CD4-positive, alpha-beta T cell treated with Interleukin-17A for 1 hour (primary cell): ENCODE data around the gene TNFRSF13B.
"Not testable (repeated sequence)": the region's sequence is repeated elsewhere in the genome, so short reads cannot be mapped to it uniquely, and the experiment has no call there.

Source experiments
- DNase-seq: peaks from one replicate; pipeline ENCODE4 v3.0.0-alpha.2; 2020

Gene TNFRSF13B

GRCh38 chr17:16971458-16972338 lies at the start of gene TNFRSF13B:
TNFRSF13B (minus strand) TSS chr17:16972118; CDS start chr17:16972075, 43 bp downstream.
- no peak for DNase-seq

DNA sequence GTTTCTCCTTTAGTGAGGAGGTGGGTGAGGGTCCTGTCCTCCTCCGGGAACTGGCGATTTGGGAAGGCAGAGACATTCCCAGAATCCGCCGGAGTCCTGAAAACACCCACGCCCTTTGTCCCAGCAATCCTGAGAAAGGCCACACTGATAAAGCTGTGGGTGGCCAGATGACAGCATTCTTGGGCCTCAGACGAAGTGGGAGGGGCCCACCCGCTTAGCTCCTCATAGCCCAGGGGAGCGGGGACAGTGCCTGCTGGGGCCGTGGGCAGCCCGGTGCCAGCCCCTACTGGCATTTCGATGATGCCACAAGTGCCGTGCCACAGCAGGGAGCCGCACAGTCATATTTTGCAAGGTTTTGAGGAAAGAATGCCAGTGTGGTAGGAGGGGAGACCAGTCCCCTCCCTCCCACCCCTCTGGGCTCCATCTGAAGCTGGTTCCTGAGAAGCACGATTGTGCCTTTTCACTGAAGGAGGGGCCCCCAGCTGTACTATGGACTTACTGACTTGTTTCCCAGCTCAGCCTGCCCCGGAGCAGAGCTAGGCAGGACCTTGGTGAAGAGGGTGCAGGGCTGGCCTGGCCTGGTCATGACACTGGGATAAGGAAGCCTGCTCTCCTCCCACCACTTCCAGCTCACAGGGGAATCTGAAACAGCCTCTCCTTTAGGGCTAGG lies 49.4 kb upstream of the TNFRSF13B start:
- DNase-seq: no peak

DNA sequence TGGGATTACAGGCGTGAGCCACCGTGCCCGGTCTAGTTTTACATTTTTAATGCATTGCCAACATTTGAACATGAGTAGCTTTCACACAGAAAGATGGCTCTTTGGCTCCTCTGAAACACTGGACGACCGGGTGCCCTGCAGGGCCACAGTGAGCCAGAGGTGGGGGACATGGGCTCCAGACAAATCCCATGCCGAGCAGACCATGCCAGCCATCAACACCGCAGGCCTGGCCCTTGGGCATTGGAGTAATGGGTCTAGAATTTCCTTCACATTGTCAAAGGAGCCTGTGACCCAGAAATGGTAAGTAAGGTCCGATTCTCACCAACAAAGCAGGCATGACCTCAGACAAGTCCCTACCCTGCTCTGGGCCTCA lies 48.9 kb upstream of the TNFRSF13B start:
- no peak for DNase-seq

DNA sequence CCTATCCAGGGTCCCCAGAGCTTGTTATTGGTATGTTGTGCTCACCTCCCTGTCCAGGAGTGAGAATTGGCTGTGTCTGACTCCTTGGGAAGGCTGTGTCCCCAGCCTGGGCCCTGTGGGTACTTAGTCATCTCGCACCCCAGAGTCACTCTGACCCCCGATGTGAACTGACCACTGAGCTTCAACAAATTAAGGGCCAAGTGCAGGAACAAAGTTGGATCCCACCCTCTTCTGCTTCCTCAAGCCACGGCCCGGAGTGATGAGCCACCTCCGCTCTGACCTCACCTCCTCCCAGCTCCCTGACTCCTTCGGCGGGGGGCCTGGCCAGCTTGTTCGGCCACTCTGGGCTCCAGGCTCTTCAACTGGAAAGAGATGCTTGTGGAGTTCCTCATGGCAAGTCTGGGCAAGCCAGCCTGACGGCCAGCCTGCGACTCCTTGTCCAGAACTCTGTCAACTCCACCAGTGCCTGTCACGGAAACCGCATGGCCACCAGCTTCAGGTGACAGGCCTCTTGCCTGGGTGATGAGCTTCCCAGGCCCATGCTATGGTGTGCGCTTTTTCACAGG lies 48.1 kb upstream of the TNFRSF13B start:
- DNase-seq: no peak

GRCh38 chr17:17019430-17019762 lies 47.5 kb upstream of the TNFRSF13B start:
- DNase-seq: no peak

DNA sequence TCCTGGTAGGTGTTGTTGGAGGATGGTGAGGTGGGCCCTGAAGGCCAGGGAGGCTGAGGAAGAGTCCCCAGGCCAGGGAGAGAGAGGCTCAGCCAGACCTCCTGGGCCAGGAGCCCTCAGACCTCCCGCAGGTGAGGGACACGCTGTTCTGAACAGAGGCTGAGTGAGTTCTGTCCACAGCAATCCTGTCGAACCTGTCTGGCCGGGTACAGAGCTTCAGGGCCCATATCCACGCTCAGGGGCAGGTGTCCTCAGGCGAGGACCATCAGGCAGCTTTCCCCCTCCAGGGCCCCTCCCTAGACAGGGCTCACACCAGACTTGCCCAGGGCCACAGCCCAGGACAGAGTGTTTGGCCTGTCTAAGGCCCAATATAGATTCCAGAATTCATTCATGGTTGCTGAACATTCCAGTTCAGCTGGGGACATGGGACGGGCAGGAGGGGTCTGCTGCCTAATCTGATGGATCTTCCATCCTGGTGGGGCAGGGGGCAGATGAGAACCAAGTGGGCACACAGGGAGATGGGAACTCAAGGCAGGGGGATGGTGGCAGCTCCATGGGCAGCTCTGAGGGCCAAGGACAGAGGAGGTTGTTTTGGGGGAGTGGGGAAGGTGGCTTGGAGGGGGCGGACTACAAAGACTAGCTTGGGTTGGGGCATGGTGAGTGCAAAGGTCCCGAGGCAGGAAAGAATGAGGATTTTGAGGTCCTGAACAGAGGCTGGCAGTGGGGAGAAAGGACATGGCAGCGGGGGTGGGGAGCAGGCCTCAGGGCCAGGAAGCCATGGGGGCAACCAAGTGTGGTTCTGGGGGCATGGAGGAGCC lies 46.9 kb upstream of the TNFRSF13B start:
- DNase-seq: no peak

GRCh38 chr17:17018021-17018441 lies 46.1 kb upstream of the TNFRSF13B start:
- no peak for DNase-seq

GRCh38 chr17:17017343-17018014 lies 45.6 kb upstream of the TNFRSF13B start:
- no peak for DNase-seq

DNA sequence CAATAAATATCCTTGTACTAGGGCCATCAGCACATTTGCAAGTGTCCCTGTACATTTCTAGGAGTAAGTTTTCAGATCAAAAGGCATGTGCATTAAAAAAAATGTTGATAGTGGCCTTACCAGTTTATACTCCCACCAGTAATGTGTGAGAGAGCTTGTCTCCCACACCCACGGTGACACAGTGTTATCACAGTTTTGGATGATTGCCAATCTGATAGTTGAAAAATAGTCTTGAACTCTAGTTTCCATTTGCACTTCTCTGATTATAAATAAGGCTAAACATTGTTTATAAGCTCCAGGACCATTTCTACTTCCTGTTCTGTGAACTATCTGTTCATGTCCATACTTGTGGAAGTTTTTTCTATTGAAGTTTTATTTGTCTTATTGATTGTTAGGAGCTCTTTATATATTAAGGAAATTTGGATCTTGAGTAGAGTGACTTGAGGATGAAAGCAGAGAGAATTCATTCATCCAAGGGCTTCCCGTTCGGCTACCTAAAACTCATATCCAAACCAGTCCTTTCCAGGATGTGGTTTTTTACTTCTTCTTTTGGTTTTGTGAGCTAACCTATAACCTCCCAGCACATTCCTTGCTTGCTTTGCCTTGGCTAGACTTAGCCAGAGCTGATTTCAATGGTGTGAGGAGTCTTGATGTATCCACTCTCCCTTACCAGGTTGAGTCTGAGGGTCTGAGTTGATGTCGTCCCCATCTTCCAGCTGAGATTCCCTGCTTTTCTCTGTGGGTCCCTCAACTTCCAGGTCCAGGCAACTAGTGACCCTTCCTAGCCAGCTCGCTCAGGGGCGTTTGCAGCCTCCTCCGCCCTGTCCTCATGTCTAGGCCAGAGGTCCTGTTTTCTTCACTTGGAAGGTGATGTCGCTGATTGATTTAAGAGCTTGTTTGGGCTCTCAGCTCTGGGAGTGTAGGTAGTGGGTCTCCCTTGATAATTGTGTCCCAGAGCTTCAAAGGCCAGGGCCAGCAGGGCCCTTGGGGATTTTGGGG lies 44.6 kb upstream of the TNFRSF13B start:
- peak; percentile 56 for DNase-seq

DNA sequence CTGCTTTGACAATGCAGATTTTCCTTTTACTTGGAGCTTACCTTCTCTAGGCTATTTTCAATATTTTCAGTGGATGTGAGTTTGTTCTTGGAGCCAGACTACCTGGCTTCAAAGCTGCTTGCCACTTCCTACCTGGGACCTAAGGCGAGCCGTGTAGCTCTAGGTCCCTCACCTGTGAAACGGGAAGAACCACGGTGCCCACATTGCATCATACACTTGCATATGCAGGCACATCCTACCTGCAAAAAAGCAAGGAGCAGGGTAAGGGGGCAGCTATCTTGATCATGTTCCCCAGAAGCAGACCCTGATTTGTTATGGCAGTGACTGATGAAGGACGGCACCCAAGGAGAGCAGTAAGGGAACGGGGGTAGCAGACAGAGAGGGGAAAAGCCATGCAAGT lies 43.3 kb upstream of the TNFRSF13B start:
- DNase-seq: no peak

GRCh38 chr17:17014748-17015124 lies 42.8 kb upstream of the TNFRSF13B start:
- not testable (repeated sequence) for DNase-seq

GRCh38 chr17:17013828-17014747 lies 42.2 kb upstream of the TNFRSF13B start:
- not testable (repeated sequence) for DNase-seq

- DNase-seq: not testable (repeated sequence)
Observed at GRCh38 chr17:17011043-17011907, 39.4 kb upstream of the TNFRSF13B start.

- DNase-seq: not testable (repeated sequence)
Observed at GRCh38 chr17:17010545-17011034, 38.7 kb upstream of the TNFRSF13B start.

GRCh38 chr17:17009972-17010371 lies 38.1 kb upstream of the TNFRSF13B start:
- not testable (repeated sequence) for DNase-seq

DNA sequence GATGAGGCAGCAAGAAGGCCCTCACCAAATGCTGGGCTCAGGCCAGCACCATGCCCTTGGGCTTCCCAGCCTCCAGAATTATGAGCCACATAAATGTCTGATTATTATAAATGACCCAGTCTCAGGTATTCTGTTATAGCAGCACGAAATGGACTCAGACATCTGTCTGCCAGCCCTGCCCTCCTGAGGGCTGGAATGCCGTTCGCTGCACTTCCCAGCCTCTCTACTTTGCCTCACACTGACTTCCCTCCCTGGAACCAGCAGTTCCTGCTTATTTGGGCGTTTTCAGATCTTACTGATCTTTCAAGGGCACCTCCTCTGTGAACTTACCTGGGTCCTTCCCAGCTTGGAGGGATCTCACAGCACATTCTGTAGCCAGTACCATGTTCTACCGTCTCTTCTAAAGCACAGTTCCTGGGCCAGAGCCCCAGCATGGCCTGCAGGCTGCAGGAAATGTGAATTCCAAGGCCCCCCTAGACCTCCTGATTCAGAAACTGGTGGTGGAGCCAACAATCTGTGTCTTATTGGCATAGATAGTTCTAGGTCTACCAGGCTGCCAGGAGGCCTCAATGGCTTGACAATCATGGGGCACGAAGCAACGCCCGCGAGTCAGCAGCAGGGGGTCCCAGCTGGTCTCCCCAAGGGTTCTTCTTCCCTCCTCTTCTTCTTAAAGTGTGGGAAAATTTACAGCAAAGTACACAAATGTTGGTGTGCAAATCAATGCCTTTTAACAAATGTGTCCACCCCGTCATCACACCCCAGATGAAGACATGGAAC lies 36.9 kb upstream of the TNFRSF13B start:
- not testable (repeated sequence) for DNase-seq

DNA sequence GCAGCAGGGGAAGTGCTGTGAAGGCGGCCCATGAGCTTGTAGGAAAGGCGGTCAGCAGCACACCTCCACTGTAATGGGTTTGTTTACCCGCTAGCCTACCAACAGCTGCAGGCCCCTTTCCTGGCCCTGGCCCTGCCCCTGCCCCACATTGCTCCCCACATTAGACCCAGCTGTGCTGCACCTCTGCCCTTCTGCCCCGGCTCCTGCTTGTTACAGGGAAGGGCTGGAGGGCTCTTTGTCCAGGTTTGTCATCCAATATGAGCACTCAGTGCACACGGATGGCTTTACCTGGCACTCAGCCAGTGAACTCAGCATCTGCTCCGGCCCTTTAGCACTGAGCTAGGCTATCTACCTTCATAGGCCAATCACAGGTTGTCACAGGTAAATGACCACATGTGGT lies 36.0 kb upstream of the TNFRSF13B start:
- not testable (repeated sequence) for DNase-seq
